Aorta (tissue), 5 donors: ENCODE measurements around the gene SLCO4C1. TPM values are rescaled to one million over a fixed set of nuclear protein-coding genes. Genes with fewer than 3 reads are reported as not detected.

Source experiments
- ATAC-seq: fragments of 200-7000 bp; cut with Tn5 transposase; one replicate; pipeline ENCODE4 v1.9.1; 2022; ENCODE audit warnings: moderate library complexity; ENCODE audit not compliant: low FRiP score
- DNase-seq, 2 donors: peaks; one replicate each; pipeline ENCODE4 v3.0.0-alpha.2; 2020
- H3K27ac ChIP-seq, 2 donors: one replicate each; pipeline ENCODE4 v1.5.1; 2013; ENCODE audit warnings: low read length in 2 of 2, mild to moderate bottlenecking in 2 of 2, moderate library complexity in 2 of 2, control low read depth in 1 of 2, inconsistent platforms in 1 of 2, low read depth in 1 of 2
- H3K27me3 ChIP-seq, 2 donors: one replicate each; pipeline ENCODE4 v1.6.1; 2013; ENCODE audit warnings: control low read depth in 1 of 2, low read length in 1 of 2, mild to moderate bottlenecking in 1 of 2, moderate library complexity in 1 of 2; ENCODE audit not compliant: insufficient read depth in 2 of 2, control insufficient read depth in 1 of 2
- H3K36me3 ChIP-seq, 2 donors: one replicate each; pipeline ENCODE4 v1.6.1; 2013; ENCODE audit warnings: control low read depth in 1 of 2, low read length in 1 of 2, mild to moderate bottlenecking in 1 of 2; ENCODE audit not compliant: insufficient read depth in 2 of 2, control insufficient read depth in 1 of 2
- H3K4me1 ChIP-seq, 2 donors: one replicate each; pipeline ENCODE4 v1.6.1; 2013; ENCODE audit warnings: low read length in 2 of 2, control low read depth in 1 of 2, mild to moderate bottlenecking in 1 of 2, moderate library complexity in 1 of 2; ENCODE audit not compliant: insufficient read depth in 2 of 2, control insufficient read depth in 1 of 2
- H3K4me3 ChIP-seq, 2 donors: one replicate each; pipeline ENCODE4 v1.5.1; 2013; ENCODE audit warnings: low read length in 2 of 2, control low read depth in 1 of 2, mild to moderate bottlenecking in 1 of 2
- H3K9me3 ChIP-seq: one replicate; pipeline ENCODE4 v1.6.1; 2013; ENCODE audit warnings: mild to moderate bottlenecking, low read length; ENCODE audit not compliant: control insufficient read depth
- WGBS, 2 donors: extraction: QIAGEN DNeasy Blood & Tissue Kit; methylation state at CpG; one replicate each; pipeline ENCODE4 v1.1.7; 2013; 5-methylcytosine and 5-hydroxymethylcytosine counted together
- intact Hi-C, 2 donors: fragments of 100-400 bp; cut with DNase I; formaldehyde crosslinking; loops; one replicate each; pipeline versions ENCODE4 v1.14.2 to v1.15.0; 2022
- polyA plus RNA-seq, 2 donors: library from polyadenylated mRNA; stranded (reverse); fragments of 200-250 nt; gene quantifications; one replicate each; pipeline ENCODE4 v1.2.3, GENCODE V29; 2013
- total RNA-seq, 2 donors: library from RNA; stranded (reverse); fragmentation: NEBNext Ultra II Directional; extraction: Animal tissue kit (Norgen Biotek cat#: 25700); gene quantifications; one replicate each; pipeline ENCODE4 v1.2.1, GENCODE V29; 2021
- donor health status: healthy with polysubstance abuse.
- donor health status: Bipolar disorder and iron deficiency.
- donor health status: DM: no; HTN: no; CAD: no.
- donor health status: DM: no; HTN: no; CAD: no.
- donor health status: DM: yes; HTN: yes; CAD: no.

The SLCO4C1 gene
- total and polyA plus RNA-seq, 4 donors = 0.13 to 1.6 (median 0.39) TPM; not detected in 1

DNA sequence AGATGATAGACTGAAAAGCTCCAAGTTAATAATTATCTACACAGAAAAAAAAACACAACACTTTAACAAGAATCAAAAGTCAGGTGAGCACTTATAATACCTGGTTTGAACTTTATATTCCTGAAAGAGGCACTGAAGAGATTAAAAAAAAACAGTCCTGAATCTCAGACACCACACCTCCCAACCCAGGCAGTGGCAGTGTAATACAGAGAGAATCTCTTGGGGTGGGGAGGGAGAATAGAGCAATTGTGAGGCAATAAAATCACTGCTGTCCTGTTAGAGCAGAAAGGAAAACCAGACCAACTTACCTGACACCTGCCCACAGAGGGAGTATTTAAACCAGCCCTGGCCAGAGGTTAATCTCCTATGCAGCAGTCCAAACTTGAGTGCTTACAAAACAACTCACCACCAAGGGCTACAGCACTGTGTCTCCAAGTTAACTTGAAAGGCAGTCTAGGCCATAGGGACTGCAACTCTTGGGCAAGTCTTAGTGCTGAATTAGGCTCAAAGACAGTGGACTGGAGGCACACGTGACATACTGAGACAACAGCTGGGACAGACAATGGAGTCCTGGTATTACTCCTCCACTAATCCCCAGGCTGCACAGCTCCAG, 54.2 kb downstream of the SLCO4C1 start:
- intact Hi-C loops = no loop called here
- H3K4me1 ChIP-seq = no peaks in the 10 kb centered on the region

DNA sequence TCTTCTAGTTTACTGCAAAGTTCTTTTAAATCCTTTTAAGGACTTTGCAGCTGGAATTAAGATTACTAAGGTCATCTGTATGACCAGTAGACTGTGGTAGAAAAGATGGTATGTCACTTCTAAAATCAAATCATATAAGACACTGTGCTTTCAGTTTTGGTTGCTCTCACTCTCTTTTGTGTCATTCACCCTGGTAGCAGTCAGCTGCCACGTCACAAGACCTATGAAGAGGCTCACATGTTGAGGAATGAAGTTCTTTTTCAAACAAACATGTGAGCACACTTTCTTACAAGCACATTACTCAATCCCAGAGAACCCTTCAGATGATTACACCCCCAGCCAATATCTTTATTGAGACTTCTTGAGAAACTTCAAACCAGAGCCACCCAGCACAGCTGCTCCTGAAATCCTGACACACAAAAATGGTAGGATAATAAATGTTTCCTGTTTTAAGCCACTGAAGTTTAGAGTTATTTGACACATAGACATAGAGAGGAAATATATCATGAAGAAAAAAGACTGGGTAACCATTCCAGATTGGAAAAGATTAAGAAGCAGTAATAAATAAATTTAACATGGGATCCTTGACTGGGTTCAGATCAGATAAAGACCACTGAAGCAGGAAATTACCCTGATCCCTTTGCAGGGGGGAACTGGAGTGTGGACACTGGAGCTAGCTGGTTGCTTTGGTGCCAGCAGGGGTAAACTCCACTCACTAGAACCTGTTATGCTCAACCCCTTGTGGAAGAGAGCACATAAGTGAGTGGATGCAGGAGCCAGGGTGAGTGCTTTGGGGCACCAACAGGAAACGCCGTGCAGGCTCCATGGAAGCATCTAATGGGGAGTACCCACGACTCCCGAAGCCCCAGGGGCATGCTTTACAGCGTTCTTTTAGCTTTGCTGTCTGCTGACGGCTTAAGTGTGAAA, 64.1 kb downstream of the SLCO4C1 start:
- H3K27me3 ChIP-seq = no peaks in the 10 kb centered on the region
- WGBS, 2 donors = 69 to 70% methylated on average over 7 of the region's 7 CpGs
- no peak for ATAC-seq
- intact Hi-C loops = no loop called here
- no peak for DNase-seq
- no peaks in the 10 kb centered on the region for H3K9me3 ChIP-seq
- no peak overlapping the region for H3K27ac ChIP-seq
- H3K36me3 ChIP-seq = no peaks in the 10 kb centered on the region
- no peak overlapping the region for H3K4me3 ChIP-seq
- H3K4me1 ChIP-seq = no peaks in the 10 kb centered on the region

More for the DNA sequence above, 54.2 kb downstream of the SLCO4C1 start:
- DNase-seq (no peak), ATAC-seq (no peak)
- H3K9me3 ChIP-seq = peaks cover 2% of the 10 kb centered on the region
- no peaks in the 10 kb centered on the region for H3K36me3 ChIP-seq
- 88 to 96% methylated on average over 1 of the region's 1 CpG for WGBS, 2 donors
- no peaks in the 10 kb centered on the region for H3K27me3 ChIP-seq
- no peak overlapping the region for H3K27ac ChIP-seq
- H3K4me3 ChIP-seq = no peak overlapping the region

DNA sequence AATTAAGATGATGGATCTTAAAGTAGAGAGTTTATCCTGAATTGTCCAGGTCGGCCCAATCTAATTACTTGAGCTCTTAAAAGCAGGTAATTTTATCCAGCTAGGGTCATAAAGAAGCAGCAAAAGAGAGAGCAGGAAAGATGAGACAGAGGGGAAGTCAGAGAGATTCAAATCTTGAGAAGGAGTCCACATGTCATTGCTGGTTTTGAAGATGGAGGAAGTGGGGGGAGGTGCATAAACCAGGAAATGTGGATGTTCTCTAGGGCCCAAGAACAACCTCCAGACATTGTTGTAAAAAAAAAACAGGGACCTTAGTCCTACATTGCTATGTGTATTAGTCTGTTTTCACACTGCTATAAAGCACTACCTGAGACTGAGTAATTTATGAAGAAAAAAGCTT, 66.4 kb downstream of the SLCO4C1 start:
- Histone ChIP-seq H3K4me3 (no peak overlapping the region), H3K9me3 (no peaks in the 10 kb centered on the region), H3K4me1 (no peaks in the 10 kb centered on the region), H3K27me3 (no peaks in the 10 kb centered on the region), H3K27ac (no peak overlapping the region), H3K36me3 (no peaks in the 10 kb centered on the region)
- WGBS, 2 donors = 77 to 86% methylated on average over 1 of the region's 1 CpG
- no peak for ATAC-seq
- DNase-seq = no peak
- intact Hi-C loops = no loop called here

DNA sequence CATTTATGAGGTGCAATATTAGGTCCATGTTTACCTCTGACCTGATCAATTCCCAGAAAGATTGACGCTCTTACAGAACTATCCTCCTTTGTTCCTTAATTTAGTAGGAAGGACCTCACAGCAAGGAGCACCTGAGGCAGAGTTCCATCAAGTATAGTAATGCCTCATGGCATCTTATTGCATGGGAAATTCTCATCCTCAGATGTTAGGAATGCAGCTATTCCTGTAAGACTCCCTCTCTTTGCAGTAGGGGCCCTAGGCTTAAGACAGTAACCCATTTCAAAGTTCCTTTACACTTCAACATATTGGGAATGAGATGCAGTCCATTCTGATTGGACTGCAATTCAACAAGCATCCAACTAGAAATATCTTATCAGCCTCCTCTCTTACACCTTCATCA, 69.8 kb downstream of the SLCO4C1 start:
- WGBS, 2 donors = 91 to 94% methylated on average over 1 of the region's 1 CpG
- Histone ChIP-seq H3K27me3 (no peaks in the 10 kb centered on the region), H3K27ac (no peak overlapping the region), H3K4me3 (no peak overlapping the region), H3K36me3 (no peaks in the 10 kb centered on the region), H3K4me1 (no peaks in the 10 kb centered on the region), H3K9me3 (no peaks in the 10 kb centered on the region)
- ATAC-seq (no peak), DNase-seq (no peak)
- intact Hi-C loops = no loop called here

DNA sequence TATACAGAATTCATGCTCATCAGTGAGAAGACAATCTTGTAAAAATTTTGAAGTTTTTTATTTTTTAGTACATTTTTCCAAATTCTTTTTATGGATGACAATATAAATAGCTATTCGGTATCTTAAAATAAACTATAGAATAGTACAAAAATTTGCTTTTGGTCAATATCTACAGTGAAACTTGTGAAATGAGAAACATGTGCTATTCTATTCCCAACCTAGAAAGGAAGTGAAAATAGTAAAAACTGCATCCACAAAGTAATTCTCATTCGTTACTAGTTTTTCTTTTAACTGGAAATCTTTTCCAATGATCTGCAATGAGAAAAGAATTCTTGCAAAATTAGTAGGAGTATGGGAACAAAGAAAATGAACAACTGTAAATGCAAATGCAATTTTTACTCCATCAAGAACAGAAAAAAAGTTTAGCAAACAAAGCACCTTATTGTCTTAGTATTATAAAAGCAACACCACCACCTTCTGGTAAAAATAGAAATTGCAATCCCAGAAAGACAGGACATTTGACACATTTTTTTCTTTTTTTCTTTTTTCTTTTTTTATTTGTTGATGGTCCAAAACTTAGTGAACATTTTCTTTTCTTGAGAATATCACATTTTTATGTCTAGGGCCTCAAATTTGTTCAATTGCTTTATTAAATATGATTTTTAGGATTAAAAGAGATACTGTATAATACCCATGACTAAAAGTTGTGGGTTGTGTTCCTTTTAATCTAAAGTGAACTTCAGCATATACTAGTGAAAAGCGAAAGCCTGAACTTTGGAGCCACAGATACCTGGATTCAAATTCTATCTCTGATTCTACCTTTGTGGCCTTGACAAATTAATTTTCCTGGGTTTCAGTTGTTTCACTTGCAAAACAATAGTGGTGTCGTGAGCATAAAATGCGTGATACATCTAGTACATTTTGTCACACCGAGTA, 72.3 kb downstream of the SLCO4C1 start:
- Histone ChIP-seq H3K27ac (no peak overlapping the region), H3K4me3 (no peak overlapping the region), H3K27me3 (no peaks in the 10 kb centered on the region), H3K36me3 (no peaks in the 10 kb centered on the region), H3K4me1 (no peaks in the 10 kb centered on the region), H3K9me3 (no peaks in the 10 kb centered on the region)
- 82 to 86% methylated on average over 6 of the region's 6 CpGs for WGBS, 2 donors
- ATAC-seq (no peak), DNase-seq (no peak)
- intact Hi-C loops = no loop called here

DNA sequence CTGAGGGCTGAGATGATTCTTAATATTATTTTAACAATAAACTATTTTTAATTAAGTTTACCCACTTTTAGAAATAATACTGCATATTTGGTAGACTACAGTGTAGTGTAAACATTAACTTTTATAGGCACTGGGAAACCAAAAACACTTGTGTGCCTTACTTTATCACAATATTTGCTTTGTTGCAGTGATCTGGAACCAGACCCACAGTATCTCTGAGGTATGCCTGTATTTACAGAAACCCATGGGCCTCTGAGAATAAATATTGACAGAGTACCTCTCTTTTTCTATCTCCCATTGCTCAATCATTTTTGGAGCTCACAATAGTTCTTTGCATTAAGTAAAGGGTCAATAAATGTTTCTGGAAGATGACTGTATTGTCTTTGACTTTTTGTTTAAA, 73.3 kb downstream of the SLCO4C1 start:
- H3K9me3 ChIP-seq = no peaks in the 10 kb centered on the region
- H3K4me1 ChIP-seq = no peaks in the 10 kb centered on the region
- no peaks in the 10 kb centered on the region for H3K36me3 ChIP-seq
- no peak for DNase-seq
- H3K27me3 ChIP-seq = no peaks in the 10 kb centered on the region
- no peak for ATAC-seq
- H3K27ac ChIP-seq = no peak overlapping the region
- H3K4me3 ChIP-seq = no peak overlapping the region
- intact Hi-C loops = no loop called here

DNA sequence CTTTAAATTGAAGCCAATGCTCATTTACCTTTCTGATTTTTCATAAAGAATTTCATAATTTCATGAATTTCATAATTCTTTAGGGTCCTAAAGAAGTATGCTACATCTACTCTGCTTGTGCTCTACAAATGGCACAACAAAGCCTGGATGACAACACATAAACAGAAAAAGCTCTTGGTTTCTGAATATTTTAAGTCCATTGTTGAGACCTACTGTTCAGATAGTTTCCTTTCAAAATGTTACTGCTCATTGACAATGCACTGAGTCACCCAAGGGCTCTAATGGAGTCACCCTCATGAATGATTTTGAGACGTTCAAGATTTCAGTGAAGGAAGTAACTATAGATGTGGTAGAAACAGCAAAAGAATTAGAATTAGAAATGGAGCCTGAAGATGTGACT, 74.1 kb downstream of the SLCO4C1 start:
- Histone ChIP-seq H3K27ac (no peak overlapping the region), H3K36me3 (no peaks in the 10 kb centered on the region), H3K4me1 (no peaks in the 10 kb centered on the region), H3K9me3 (no peaks in the 10 kb centered on the region), H3K4me3 (no peak overlapping the region), H3K27me3 (no peaks in the 10 kb centered on the region)
- ATAC-seq (no peak), DNase-seq (no peak)
- WGBS, 2 donors = 84 to 90% methylated on average over 1 of the region's 1 CpG
- intact Hi-C loops = no loop called here

DNA sequence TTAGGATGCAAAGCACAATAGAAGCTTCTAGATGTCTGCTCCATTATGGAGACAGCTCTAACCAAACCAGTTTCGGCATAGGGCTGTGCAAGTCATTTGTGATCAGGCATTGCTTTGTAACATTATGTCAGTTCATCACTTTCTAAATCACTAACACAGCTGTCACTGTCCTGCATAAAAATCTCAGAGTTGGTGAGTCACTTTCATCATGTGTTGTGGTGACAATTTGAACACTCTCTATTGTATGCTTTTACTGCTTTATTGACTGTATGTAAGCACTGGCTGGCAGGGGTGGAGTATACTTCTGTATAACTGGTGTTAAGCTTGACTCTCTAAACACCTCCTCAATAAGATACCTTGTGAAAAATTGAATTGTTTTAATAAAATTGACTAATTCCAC, 77.9 kb downstream of the SLCO4C1 start:
- 82 to 86% methylated on average over 1 of the region's 1 CpG for WGBS, 2 donors
- no peak for DNase-seq
- no peaks in the 10 kb centered on the region for H3K27me3 ChIP-seq
- H3K4me1 ChIP-seq = no peaks in the 10 kb centered on the region
- ATAC-seq = no peak
- no peak overlapping the region for H3K27ac ChIP-seq
- no peaks in the 10 kb centered on the region for H3K9me3 ChIP-seq
- intact Hi-C loops = no loop called here
- no peaks in the 10 kb centered on the region for H3K36me3 ChIP-seq
- H3K4me3 ChIP-seq = no peak overlapping the region
